K562 (cell line): ENCODE data around the gene BORCS8. TPM values are rescaled to one million over a fixed set of nuclear protein-coding genes. Genes with fewer than 3 reads are reported as not detected.

ENCODE experiments used
- BRF1 ChIP-seq: IDR thresholded peaks from 3 replicates; pipeline ENCODE4 v1.6.1; 2011; ENCODE audit warnings: borderline replicate concordance, mild to moderate bottlenecking; ENCODE audit not compliant: insufficient read length; ENCODE audit errors: extremely low read depth
- DDX20 ChIP-seq: fragments of 450-650 bp; IDR thresholded peaks from 2 replicates; pipeline ENCODE4 v1.6.1; 2016; ENCODE audit warnings: missing genetic modification characterization, low read depth, mild to moderate bottlenecking, missing compliant biosample characterization, moderate library complexity
- DPF2 ChIP-seq: fragments of 450-650 bp; IDR thresholded peaks from 2 replicates; pipeline ENCODE4 v1.6.1; 2016
- HMGN3 ChIP-seq: IDR thresholded peaks from 2 replicates; pipeline ENCODE4 v1.6.1; 2011; ENCODE audit warnings: borderline replicate concordance, low read depth, mild to moderate bottlenecking, mixed read lengths, low read length; ENCODE audit not compliant: insufficient read length; ENCODE audit errors: extremely low read depth
- PHF21A ChIP-seq: fragments of 450-650 bp; IDR thresholded peaks from 2 replicates; pipeline ENCODE4 v1.6.1; 2017; ENCODE audit warnings: low read depth, borderline replicate concordance
- RBM15 ChIP-seq: fragments of 200-400 bp; formaldehyde crosslinking; IDR thresholded peaks from 2 replicates; pipeline ENCODE4 v1.6.1; 2018; ENCODE audit warnings: mild to moderate bottlenecking, low read length, moderate library complexity; ENCODE audit not compliant: insufficient read depth
- SIN3A ChIP-seq, 2 experiments: fragments of 150-350 bp in 1 of 2; IDR thresholded peaks; 2 replicates each; pipeline ENCODE4 v1.6.1; 2011 to 2016; ENCODE audit warnings: borderline replicate concordance in 2 of 2, low read depth in 2 of 2, low read length in 2 of 2, mild to moderate bottlenecking in 2 of 2, moderate library complexity in 2 of 2; ENCODE audit not compliant: control insufficient read depth in 1 of 2
- SMARCA4 ChIP-seq: fragments of 450-650 bp; IDR thresholded peaks from 2 replicates; pipeline ENCODE4 v1.6.1; 2016
- STAG1 ChIP-seq: sonication (generic); formaldehyde crosslinking; IDR thresholded peaks from 2 replicates; pipeline ENCODE4 v1.5.0; 2020; ENCODE audit warnings: missing genetic modification reagents, borderline replicate concordance
- ZNF124 ChIP-seq: sonication (generic); formaldehyde crosslinking; IDR thresholded peaks from 2 replicates; pipeline ENCODE4 v1.8.1; 2022; ENCODE audit warnings: missing genetic modification reagents
- ZNF263 ChIP-seq: sonication (generic); formaldehyde crosslinking; IDR thresholded peaks from 2 replicates; pipeline ENCODE4 v1.8.0; 2022; ENCODE audit warnings: mild to moderate bottlenecking, missing genetic modification reagents, borderline replicate concordance
- ZNF764 ChIP-seq: fragments of 250-450 bp; sonication (Bioruptor Pico); IDR thresholded peaks from 2 replicates; pipeline ENCODE4 v1.4.0; 2020; ENCODE audit warnings: low read depth, mild to moderate bottlenecking, moderate library complexity
- polyA plus RNA-seq, 8 experiments: library from polyadenylated mRNA; depleted of rRNA in 4 of 8; stranded (reverse) in 5 of 8; unstranded in 3 of 8; fragments of >200 nt; fragmentation: Nextera tagmentation in 2 of 8; fragmentation: Illumina TruSeq in 1 of 8; extraction: Ambion mirVana in 2 of 8; extraction: Trizol in 1 of 8; gene quantifications; 2 replicates each; pipeline versions ENCODE4 v1.2.1 to v1.2.3, GENCODE V29; 2011 to 2014; ENCODE audit warnings: inconsistent platforms in 1 of 8, missing spikeins in 1 of 8
- total RNA-seq, 7 experiments: library from RNA; depleted of rRNA in 6 of 7; stranded (reverse); fragments of >200 nt in 6 of 7; fragmentation: Illumina TruSeq in 2 of 7; extraction: Trizol in 2 of 7; gene quantifications; 2 replicates each; pipeline versions ENCODE4 v1.2.1 to v1.2.3, GENCODE V29; 2011 to 2021; ENCODE audit warnings: low replicate concordance in 1 of 7
- TF ChIP-seq, protein P1 (sequence below): fragments of 450-650 bp; IDR thresholded peaks from 2 replicates; pipeline ENCODE4 v1.6.1; 2018; ENCODE audit warnings: mild to moderate bottlenecking, low read depth; ENCODE audit not compliant: partially characterized antibody
- TF ChIP-seq, protein P2 (sequence below): fragments of 200-800 bp; sonication (Bioruptor generic); IDR thresholded peaks from 2 replicates; pipeline ENCODE4 v1.6.1; 2017; ENCODE audit warnings: missing genetic modification characterization, missing compliant biosample characterization
- TF ChIP-seq, protein P3 (sequence below): fragments of 450-650 bp; IDR thresholded peaks from 2 replicates; pipeline ENCODE4 v1.6.1; 2018; ENCODE audit not compliant: partially characterized antibody
- TF ChIP-seq, protein P4 (sequence below), 2 experiments: fragments of 450-650 bp; IDR thresholded peaks; 2 replicates each; pipeline ENCODE4 v1.6.1; 2018; ENCODE audit warnings: mild to moderate bottlenecking in 2 of 2, low read depth in 1 of 2; ENCODE audit not compliant: partially characterized antibody in 2 of 2

The BORCS8 gene
- total and polyA plus RNA-seq, 9 of the 15 experiments (the other 6 are each of a cell fraction or from before 2014, with no cell fraction given), result 4.6 to 33.6 (median 16.3) TPM

DNA sequence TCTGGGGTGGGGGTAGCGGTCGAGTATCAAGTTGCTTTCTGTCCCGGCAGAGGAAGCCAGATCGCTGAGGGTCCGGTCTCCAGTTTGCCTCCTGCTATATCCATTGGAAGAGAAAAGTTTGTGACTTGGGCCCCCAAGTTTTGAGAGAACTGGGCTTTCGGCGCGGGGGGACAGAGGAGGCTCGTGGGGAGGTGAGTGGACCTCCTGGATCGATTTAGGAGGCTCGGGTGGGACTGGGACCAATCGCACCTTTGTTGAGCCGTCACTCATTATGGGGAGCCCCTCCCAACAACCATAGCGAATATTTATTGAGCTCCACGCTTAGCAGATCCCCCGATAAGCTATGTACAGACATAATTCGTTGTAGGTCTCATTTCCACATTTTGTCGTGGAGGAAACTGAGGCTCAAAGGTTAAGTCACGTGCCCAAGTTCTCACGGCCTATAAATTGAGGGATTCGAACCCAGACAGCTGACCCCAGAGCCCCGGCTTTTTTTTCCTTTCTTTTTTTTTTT is 1.0 kb upstream of the BORCS8 start (continued):
- TF ChIP-seq PHF21A (no peak), DPF2 (0 out of 2 replicates have a peak, but pooled peaks have one; percentile 31), STAG1 (no peak), ZNF764 (CRISPR knock-in tag) (no peak), DDX20 (tag) (no peak), ZNF124 (CRISPR knock-in tag) (no peak), BRF1 (no peak), SIN3A (IDR thresholded peaks at IDR 0.05; ENCODE audit: borderline replicate concordance in 2 of 2, control insufficient read depth in 1 of 2, low read depth in 2 of 2, low read length in 2 of 2) (peak in 1 of 2 experiments; percentile 68; a peak in 2 of 4 replicates), SMARCA4 (0 out of 2 replicates have a peak, but pooled peaks have one; percentile 30), RBM15 (no peak), HMGN3 (no peak), ZNF263 (CRISPR knock-in tag) (no peak)
- TF ChIP-seq, protein P1, sequence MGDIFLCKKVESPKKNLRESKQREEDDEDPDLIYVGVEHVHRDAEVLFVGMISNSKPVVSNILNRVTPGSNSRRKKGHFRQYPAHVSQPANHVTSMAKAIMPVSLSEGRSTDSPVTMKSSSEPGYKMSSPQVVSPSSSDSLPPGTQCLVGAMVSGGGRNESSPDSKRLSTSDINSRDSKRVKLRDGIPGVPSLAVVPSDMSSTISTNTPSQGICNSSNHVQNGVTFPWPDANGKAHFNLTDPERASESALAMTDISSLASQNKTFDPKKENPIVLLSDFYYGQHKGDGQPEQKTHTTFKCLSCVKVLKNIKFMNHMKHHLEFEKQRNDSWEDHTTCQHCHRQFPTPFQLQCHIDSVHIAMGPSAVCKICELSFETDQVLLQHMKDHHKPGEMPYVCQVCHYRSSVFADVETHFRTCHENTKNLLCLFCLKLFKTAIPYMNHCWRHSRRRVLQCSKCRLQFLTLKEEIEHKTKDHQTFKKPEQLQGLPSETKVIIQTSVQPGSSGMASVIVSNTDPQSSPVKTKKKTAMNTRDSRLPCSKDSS, result no peak
- TF ChIP-seq, protein P2, sequence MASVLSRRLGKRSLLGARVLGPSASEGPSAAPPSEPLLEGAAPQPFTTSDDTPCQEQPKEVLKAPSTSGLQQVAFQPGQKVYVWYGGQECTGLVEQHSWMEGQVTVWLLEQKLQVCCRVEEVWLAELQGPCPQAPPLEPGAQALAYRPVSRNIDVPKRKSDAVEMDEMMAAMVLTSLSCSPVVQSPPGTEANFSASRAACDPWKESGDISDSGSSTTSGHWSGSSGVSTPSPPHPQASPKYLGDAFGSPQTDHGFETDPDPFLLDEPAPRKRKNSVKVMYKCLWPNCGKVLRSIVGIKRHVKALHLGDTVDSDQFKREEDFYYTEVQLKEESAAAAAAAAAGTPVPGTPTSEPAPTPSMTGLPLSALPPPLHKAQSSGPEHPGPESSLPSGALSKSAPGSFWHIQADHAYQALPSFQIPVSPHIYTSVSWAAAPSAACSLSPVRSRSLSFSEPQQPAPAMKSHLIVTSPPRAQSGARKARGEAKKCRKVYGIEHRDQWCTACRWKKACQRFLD (CRISPR knock-in tag), result no peak
- TF ChIP-seq, protein P3, sequence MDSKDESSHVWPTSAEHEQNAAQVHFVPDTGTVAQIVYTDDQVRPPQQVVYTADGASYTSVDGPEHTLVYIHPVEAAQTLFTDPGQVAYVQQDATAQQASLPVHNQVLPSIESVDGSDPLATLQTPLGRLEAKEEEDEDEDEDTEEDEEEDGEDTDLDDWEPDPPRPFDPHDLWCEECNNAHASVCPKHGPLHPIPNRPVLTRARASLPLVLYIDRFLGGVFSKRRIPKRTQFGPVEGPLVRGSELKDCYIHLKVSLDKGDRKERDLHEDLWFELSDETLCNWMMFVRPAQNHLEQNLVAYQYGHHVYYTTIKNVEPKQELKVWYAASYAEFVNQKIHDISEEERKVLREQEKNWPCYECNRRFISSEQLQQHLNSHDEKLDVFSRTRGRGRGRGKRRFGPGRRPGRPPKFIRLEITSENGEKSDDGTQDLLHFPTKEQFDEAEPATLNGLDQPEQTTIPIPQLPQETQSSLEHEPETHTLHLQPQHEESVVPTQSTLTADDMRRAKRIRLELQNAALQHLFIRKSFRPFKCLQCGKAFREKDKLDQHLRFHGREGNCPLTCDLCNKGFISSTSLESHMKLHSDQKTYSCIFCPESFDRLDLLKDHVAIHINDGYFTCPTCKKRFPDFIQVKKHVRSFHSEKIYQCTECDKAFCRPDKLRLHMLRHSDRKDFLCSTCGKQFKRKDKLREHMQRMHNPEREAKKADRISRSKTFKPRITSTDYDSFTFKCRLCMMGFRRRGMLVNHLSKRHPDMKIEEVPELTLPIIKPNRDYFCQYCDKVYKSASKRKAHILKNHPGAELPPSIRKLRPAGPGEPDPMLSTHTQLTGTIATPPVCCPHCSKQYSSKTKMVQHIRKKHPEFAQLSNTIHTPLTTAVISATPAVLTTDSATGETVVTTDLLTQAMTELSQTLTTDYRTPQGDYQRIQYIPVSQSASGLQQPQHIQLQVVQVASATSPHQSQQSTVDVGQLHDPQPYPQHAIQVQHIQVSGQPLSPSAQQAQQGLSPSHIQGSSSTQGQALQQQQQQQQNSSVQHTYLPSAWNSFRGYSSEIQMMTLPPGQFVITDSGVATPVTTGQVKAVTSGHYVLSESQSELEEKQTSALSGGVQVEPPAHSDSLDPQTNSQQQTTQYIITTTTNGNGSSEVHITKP, result peak; percentile 7
- TF ChIP-seq, protein P4, sequence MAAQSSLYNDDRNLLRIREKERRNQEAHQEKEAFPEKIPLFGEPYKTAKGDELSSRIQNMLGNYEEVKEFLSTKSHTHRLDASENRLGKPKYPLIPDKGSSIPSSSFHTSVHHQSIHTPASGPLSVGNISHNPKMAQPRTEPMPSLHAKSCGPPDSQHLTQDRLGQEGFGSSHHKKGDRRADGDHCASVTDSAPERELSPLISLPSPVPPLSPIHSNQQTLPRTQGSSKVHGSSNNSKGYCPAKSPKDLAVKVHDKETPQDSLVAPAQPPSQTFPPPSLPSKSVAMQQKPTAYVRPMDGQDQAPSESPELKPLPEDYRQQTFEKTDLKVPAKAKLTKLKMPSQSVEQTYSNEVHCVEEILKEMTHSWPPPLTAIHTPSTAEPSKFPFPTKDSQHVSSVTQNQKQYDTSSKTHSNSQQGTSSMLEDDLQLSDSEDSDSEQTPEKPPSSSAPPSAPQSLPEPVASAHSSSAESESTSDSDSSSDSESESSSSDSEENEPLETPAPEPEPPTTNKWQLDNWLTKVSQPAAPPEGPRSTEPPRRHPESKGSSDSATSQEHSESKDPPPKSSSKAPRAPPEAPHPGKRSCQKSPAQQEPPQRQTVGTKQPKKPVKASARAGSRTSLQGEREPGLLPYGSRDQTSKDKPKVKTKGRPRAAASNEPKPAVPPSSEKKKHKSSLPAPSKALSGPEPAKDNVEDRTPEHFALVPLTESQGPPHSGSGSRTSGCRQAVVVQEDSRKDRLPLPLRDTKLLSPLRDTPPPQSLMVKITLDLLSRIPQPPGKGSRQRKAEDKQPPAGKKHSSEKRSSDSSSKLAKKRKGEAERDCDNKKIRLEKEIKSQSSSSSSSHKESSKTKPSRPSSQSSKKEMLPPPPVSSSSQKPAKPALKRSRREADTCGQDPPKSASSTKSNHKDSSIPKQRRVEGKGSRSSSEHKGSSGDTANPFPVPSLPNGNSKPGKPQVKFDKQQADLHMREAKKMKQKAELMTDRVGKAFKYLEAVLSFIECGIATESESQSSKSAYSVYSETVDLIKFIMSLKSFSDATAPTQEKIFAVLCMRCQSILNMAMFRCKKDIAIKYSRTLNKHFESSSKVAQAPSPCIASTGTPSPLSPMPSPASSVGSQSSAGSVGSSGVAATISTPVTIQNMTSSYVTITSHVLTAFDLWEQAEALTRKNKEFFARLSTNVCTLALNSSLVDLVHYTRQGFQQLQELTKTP (IDR thresholded peaks at IDR 0.05; ENCODE audit: low read depth in 1 of 2, partially characterized antibody in 2 of 2), result no peak
